ENCODE measurements around the gene CIB1.

Gene CIB1

GRCh38 chr15:90213818-90214204 lies 19.9 kb downstream of the CIB1 start:
- no peak for DNase-seq

DNA sequence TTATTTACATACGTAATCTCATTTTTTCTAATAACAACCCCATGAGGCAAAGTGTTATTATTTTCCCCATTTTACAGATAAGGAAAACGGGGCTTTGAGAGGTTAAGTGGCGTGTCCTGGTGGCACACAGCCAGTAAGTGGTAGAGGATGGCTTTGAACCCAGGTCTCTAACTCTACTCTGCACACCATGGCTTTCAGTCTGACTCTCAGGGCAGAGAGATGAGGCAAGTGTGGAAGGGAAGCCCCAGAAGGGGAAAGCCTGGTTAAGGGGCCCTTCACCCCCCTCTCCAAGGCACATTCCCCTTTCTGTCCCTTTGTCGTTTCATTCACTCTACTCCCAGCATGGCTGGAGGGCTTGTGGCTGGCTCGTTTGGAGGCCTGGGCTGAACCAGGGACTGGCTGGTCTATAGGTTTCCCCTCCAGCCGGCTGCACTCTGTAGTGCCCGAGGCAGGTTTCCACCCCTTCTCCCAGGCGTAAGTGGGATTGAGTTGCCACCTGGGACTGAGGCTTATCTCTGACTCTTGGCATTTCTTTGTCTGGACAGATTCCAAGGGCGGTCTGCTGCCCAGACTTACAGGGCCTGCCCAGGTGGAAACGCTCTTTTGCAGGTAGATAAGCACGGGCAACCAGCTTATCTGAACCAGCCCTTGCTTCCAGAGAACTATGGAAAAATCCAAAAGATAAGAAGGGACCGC lies 20.5 kb downstream of the CIB1 start:
- DNase-seq: no peak

DNA sequence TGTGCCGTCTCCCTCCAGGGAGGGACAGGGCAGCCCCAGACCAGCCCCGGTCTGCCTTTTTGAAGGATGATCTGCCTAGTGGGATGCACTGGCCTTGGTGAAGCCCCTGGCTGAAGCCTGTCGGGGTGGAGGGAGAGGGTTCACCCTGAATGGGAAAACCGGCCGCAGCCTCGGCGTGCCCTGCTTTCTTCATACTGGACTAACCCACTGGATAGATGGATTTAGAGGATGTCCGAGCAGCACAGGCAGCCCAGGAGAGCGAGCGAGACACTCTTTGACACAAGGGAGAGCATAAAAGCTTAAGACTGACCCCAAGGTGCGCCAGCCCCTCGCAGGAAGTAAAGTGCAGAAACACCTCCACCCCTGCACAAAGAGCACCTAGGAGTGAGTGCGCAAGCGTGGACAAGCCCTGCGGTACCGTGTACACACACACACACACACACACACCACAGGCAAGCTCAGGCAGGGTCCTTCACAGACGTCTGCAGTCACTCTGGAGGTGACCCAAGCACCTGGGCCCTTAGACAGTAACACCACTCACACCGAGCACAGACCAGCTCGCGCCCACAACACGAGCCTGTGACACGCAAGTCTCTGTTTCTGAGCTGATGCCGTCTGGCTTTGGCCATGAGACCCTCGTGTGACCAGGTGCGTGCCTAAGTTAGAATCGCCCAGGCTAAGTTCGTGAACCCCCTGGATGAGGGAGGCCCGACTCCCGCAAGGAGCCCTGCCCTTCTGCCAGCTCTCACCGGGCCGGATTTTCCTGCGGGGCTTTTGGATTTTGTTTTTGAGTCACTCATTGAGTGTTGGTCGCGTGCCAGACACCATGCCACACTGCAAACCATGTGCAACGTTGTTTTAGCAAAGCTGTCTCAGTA lies 21.3 kb downstream of the CIB1 start:
- no peak for DNase-seq

GRCh38 chr15:90211440-90212143 lies 22.1 kb downstream of the CIB1 start:
- DNase-seq: no peak

DNA sequence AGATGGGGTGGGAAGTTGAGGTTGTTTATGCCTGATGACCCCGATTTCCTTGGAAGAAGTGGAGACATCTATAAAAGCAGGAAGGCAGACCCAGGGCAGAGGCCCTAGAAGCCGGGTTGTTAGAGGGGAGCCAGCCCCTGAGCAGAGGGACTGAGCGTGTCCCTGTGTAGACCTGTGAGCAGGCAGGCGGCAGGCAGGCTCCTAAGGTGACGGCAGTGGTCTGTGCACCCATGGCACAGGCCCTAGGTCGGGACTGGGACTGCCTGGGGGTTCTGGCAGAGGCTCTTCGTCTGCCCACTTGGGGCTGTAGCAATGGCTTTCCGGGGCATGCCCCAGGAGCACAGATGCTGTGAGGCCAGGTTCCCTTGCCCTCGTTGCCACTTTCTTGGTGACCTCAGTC lies 22.7 kb downstream of the CIB1 start:
- no peak for DNase-seq

DNA sequence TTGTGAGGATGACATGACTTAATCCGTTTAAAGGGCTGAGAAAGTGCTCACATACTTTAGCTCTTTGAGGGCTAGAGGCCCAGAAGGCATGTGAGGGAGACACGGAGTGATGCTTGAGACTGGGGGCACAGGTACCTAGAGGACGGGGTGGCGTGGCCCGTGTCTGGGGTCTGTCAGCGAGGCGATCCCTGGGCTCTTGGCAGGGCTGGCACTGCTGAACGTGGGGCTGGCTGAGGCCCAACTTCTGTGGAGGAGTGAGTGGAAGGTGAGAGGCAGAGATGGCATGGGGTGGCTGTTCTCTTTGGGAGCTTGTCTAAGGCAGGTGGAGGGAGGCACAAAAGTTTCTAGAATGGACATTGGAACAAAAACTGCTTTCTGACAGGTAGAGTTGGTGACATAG lies 23.1 kb downstream of the CIB1 start:
- DNase-seq: no peak

DNA sequence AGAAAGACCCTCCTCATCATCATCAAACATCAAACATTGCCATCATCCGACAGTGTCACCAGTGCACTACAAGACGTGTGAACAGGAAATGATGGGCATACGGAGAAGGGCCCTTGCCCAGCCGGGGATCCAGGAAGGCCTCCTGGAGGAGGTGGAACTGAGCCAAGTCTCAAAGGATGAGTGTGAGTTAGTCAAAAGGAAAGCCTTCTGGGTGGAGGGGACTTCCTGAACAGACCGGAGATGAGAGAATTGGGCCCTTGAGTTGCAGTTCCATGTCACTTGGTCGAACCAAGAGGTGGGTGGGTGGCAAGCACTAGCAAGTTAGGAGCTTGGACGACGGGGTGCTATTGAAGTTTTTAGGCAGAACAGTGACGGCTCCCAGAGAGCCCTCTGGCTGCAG lies 24.1 kb downstream of the CIB1 start:
- DNase-seq: peak; percentile 42 to 54

DNA sequence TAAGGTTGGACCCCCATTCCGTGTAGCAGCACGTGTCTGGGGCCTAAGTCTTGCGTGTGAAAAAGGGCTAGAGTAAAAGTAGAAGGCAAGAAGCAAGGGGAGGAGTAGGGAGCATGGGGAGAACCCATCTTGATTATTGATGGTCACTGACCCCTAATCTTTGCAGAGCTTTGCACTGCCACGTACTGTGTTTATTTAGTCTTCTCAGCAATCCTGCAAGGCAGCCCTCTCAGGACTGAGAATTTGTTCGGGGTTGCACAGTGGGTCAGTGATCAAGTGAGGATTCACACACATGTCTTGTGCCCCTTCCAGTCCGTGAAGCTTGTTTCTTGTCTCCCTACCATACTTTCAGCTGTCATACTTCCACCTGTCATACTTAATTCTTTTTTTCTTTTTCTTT lies 25.4 kb downstream of the CIB1 start:
- DNase-seq: no peak

DNA sequence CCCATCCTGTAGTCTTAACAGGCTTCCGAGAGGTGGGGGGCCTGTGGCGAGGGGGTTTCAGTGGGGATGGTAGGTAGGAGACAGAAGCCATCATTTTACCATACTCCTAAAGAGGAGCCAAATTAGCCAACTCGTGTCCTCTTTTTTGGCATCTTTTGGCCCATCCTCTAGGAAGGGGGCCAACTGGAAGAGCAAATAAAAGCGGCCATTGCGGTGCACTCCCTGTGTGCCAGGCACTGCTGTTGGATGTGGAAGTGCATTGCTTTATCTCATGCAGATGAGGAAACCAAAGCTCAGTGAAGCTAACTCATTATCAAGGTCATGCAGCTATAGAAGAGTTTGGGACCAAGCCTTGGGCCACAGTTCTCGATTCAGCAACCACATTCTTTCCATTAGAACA lies 26.5 kb downstream of the CIB1 start:
- DNase-seq: no peak

DNA sequence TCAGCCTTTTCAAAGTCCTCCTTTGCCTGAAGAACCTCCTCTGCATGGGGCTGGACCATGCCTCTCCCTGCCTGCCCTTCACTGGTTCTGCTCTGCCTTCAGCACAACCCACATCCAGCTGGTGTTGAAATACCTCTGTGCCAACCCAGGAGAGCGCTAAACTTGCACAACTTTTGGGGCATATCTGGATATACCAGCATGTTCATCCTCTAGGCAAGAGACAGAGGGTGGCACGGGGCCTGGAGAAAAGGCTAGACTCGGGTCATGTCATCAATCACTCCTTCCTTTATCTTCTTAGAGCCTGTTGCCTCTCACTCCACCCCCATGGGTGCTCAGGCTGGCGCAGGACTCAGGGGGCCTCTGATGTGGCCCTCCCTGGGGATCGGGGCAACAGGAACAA lies 27.9 kb downstream of the CIB1 start:
- DNase-seq: no peak

DNA sequence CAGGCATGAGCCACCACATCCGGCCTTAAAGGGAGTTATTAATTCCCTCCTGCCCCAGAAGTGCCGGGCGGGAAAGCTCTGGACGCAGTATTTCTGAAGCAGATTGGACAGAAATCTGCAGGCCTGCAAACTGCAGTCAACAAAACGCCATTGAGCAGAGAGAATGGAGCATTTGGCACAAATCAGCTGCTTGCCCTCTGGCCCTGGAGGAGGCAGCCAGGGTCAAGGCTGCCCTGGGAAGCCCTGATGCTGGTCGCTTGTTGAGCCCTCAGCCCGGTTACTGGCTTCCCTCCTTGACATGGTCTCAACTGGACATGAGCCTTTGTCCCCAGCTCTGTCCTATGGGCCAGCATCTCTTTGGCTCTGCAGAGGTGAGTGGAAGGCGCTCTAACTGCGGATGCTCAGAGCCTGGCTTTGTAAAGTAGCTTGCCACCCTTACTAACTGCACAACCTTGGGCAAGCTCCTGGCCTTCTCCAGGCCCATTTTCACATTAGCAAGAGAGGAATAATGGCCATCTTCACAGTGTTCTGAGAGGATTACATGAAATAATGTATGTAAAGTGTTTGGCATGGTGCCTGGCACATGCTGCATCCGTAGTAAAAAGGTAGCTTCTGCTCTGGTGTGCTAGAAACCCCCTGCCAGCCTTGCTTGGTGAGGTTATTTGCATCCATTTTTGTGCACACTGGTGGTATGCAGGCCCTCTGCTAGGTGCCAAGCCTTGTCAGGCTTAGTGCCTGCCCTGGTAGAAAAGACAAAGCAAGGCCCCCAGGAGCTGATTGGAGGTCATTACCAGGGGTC lies 28.5 kb downstream of the CIB1 start:
- no peak for DNase-seq

DNA sequence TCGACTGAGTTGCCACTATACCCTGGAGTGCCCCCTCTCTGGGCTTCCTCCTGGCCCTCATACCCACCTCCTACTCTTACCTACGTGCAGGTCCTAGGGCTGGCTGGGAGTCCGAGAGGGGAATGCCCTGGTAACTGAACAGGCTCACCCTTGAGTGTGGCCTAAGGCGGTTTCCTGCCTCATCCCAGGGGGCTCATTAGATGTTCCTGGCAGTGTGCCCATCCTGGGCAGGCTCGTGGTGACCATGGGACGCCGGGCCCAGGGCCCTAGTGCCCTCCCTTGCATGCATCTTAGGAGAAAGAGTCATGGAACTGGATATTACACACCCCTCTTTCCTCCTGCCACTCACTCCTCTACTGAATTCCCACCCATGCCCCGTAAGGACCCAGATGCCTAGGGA lies 29.8 kb downstream of the CIB1 start:
- no peak for DNase-seq

DNA sequence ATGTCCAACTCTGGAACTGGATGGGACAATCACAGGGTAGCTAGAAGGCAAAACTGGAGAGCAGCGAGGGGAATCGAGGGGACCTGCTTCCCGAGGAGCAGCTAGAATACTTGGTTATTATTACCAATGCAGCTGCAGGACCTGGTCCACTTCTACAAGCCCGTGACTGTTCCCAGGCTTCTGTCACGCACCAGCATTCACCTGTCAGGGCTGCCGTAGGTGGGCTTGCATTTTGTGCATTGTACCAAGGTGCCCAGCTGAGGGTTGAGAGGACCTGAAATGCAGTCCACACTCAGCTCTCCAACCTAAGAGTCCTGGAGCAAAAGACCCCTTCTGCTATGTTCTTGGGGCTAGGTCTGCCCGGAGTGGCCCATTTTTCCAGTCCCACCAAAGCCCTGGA lies 30.3 kb downstream of the CIB1 start:
- DNase-seq: no peak

DNA sequence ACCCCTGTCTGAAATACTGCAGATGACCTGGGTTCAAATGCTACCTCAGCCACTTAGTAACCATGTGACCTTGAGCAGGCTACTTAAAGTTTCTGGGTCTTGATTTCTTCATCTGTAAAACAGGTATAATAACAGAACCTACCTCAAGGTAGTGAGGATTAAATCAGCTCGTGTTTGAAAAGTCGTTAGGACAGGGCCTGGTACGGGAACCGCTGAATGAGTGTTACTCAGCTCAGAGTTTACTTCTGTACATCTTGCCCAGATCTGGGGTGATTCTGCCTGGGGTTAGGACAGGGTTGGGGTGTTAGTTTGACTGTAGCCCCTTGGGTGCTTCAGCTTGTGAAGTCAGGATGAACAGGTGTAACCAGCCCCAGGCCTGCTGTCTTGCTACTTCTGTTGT lies 30.8 kb downstream of the CIB1 start:
- no peak for DNase-seq

- no peak for DNase-seq
These were observed 31.8 kb downstream of the CIB1 start for GRCh38 chr15:90201944-90202375.

- peak; percentile 79 to 85 for DNase-seq
These were observed 32.4 kb downstream of the CIB1 start, which contains the start of gene SEMA4B for GRCh38 chr15:90201130-90201943. Gene SEMA4B, plus strand, starts transcription at chr15:90201330. Its CDS starts 249 bp downstream, at chr15:90201579.

DNA sequence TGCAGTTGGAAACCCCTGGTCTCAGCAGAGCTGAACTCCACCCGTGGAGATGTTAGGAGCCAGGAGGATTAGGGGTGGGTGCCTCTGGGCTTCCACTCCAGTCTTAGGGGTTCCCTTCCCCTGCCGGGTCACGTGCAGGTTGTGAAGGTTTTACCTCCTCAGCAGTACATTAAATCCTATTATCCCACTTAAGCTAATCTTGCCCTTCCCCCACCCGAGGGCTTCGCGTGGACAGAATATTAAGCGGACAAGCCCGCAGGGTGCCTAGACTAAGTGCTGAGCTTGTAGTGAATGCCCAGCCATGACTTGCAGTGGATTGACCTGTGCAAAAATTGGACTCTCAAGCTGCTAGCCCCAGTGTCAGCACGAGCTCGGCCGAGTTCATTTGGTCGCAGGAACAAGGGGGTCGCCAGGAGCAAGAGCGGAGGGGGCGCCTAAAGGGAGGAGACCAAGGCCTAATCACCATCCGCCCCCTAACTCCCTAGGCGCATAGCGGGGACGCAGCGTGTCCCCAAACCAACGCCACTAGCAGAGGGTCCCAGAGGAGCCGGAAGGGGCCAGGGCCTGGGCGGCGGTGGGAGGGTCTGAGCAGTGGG lies 33.1 kb downstream of the CIB1 start:
- no peak for DNase-seq

DNA sequence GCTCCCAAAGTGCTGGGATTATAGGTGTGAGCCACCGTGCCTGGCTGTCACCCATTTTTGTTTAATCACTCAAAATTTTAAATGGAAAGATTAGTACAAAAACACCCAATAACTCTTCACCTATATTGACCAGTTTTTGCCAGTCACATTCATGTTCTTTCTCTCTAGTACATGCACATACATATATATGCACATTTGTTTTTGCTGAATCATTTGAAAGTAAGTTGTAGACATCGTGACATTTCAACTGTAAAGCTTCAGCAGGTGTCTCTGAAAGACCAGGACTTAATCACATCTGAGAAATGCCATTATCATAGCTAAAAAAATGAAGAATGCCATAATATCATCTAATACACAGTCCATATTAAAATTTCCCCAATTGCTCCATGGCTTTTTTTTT lies 39.1 kb downstream of the CIB1 start:
- DNase-seq: no peak

- DNase-seq: no peak
These were observed 40.6 kb downstream of the CIB1 start for GRCh38 chr15:90192961-90193786.

DNA sequence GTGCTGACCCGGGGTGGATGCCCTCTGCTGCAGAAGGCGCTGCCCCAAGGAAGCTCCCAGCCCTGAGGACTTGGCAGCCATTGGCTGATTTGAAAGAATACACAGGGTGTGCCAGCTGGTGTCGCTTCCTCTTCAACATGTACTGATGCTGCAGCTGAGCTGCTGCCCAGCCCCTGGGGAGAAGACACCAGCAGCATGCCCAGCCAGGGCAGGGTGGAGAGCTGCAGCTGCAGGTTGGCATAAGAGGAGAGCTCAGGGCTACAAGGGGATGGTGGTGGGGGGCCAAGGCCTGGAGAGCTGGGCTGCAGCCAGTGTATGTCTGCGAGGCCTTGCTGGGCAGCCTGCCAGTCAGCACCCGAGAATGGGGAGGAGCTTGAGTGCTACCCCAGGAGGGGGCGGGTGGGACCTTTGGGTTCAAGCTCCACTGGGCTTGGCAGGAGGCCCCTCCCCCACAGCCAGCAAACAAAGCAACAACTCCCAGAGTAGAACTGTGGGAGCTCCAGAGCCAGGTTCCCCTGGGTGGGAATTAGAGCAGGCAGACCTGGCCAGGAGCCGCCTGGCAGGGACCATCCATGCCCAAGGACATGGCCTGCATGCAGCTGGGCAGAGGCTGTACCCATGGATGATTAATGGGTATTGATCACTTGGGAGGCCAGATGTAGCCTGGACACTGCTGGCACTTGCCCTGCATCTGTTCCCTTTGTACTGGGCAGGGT lies 41.8 kb downstream of the CIB1 start:
- DNase-seq: peak; percentile 40 to 43

Measured in activated T-cell treated with anti-CD3 and anti-CD28 coated beads, Interleukin-2, amount 50 U/mL, for 48 hours (primary cell).